Esophagus muscularis mucosa (tissue), 4 donors: Measurements from ENCODE around the gene ANKRD44.

ENCODE experiments used
- EP300 ChIP-seq: sonication (generic); formaldehyde crosslinking; IDR thresholded peaks from one replicate; pipeline ENCODE4 v1.6.1; 2017; ENCODE audit warnings: antibody characterized with exemption
- POLR2A ChIP-seq: fragments of 450-650 bp; IDR thresholded peaks from one replicate; pipeline ENCODE4 v1.6.1; 2017; ENCODE audit warnings: antibody characterized with exemption, moderate library complexity, mild to moderate bottlenecking, low read depth
- POLR2AphosphoS5 ChIP-seq, 2 donors: sonication (generic); formaldehyde crosslinking; IDR thresholded peaks; one replicate each; pipeline ENCODE4 v1.6.1; 2017; ENCODE audit warnings: antibody characterized with exemption in 2 of 2
- TF ChIP-seq, protein P1 (sequence below), 3 experiments: fragments of 200-600 bp in 2 of 3; fragments of 450-650 bp in 1 of 3; sonication (generic) in 2 of 3; IDR thresholded peaks; one replicate each; pipeline ENCODE4 v1.5.1; 2017 to 2019; ENCODE audit warnings: antibody characterized with exemption in 3 of 3, mild to moderate bottlenecking in 2 of 3, moderate library complexity in 1 of 3

DNA sequence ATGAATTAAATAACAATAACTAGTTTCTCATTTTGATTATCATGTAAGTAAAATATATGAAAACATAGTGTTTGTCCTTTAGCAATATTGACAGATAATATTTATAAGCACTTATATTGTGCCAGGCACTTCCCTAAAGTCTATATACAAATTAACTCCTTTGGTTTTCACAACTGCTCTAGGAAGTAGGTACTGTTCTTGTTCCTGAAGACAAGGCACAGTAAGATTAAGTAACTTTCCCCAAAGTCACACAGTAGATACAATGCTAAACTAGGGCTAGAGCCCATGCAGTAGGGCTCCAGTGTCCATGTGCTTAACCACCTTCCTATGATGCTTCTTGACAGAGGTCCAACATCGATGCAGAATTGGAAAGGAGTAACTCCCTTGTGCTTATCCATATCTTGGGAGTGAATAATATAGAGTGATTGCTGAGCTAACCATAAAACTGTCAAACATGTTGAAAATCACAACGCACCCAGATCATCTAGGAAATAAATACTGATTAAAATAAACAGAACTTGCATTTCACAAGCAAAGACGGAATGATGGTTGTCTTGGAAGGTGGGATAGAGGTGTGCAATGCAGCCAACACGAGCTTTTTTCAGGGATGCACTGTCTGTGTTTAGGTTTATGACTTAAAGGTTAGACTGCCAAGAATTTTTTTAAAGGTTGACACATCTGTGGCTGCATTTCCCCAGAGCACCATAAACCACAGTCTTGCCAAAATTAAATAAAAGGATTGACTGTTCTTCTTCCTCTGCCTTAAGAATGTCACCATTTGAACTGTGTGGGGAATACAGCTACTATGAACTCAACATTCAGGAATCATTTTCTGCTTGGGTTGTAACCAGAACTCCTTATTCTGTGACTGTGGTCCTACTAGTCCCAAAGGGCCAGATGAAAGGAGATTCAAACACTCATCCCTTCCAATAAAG lies 80.8 kb downstream of the ANKRD44 start:
- TF ChIP-seq, protein P1, sequence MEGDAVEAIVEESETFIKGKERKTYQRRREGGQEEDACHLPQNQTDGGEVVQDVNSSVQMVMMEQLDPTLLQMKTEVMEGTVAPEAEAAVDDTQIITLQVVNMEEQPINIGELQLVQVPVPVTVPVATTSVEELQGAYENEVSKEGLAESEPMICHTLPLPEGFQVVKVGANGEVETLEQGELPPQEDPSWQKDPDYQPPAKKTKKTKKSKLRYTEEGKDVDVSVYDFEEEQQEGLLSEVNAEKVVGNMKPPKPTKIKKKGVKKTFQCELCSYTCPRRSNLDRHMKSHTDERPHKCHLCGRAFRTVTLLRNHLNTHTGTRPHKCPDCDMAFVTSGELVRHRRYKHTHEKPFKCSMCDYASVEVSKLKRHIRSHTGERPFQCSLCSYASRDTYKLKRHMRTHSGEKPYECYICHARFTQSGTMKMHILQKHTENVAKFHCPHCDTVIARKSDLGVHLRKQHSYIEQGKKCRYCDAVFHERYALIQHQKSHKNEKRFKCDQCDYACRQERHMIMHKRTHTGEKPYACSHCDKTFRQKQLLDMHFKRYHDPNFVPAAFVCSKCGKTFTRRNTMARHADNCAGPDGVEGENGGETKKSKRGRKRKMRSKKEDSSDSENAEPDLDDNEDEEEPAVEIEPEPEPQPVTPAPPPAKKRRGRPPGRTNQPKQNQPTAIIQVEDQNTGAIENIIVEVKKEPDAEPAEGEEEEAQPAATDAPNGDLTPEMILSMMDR (IDR thresholded peaks at IDR 0.05): no peak
- TF ChIP-seq POLR2A (no peak), POLR2AphosphoS5 (IDR thresholded peaks at IDR 0.05) (no peak), EP300 (no peak)
